SU-DHL-6 (cell line): ENCODE data around the gene KLHDC9.

Experiments
- CTCF ChIP-seq: fragments of 200-600 bp; sonication (generic); IDR thresholded peaks from one replicate; pipeline ENCODE4 v1.5.1; 2017; ENCODE audit warnings: antibody characterized with exemption, mild to moderate bottlenecking, low read length, moderate library complexity; ENCODE audit not compliant: insufficient read depth, poor library complexity, severe bottlenecking
- EZH2phosphoT487 ChIP-seq: fragments of 200-600 bp; sonication (generic), shearing (Covaris generic); conservative IDR thresholded peaks from 2 replicates; pipeline ENCODE4 v1.6.1; 2018; ENCODE audit warnings: mild to moderate bottlenecking, antibody characterized with exemption, low read length, moderate library complexity, mixed read lengths

- no peak for TF ChIP-seq CTCF
- TF ChIP-seq EZH2phosphoT487: no peak
Observed at GRCh38 chr1:161127649-161128048, 29.5 kb downstream of the KLHDC9 start.
